SK-N-SH (cell line): ENCODE data around the gene SLC1A2. TPM values are rescaled to one million over a fixed set of nuclear protein-coding genes. Genes with fewer than 3 reads are reported as not detected.
A peak's percentile ranks its signal among the peaks of the same experiment; 100 is the strongest.

Experiments
- CTCF ChIA-PET: fragments of 300-600, 350-600 bp; formaldehyde crosslinking; extraction: SDS; loops from one replicate; lab custom pipeline; 2021; lab: Yijun Ruan, JAX
- POLR2A ChIA-PET: fragments of 350-600 bp; sonication (Branson Sonifier 250); formaldehyde crosslinking; extraction: SDS; loops from one replicate; lab custom pipeline; 2020; ENCODE audit warnings: antibody characterized with exemption, inconsistent platforms; lab: Yijun Ruan, JAX
- DNase-seq: peaks from one replicate; pipeline ENCODE4 v3.0.0; 2012
- H2AFZ ChIP-seq: fragments of 200-600 bp; sonication (generic); 2 replicates; pipeline ENCODE4 v1.8.1; 2016; ENCODE audit warnings: antibody characterized with exemption, mild to moderate bottlenecking, low read depth
- H3F3A ChIP-seq: fragments of 200-600 bp; sonication (generic); replicated peaks from 2 replicates; pipeline ENCODE3; 2016; ENCODE audit warnings: antibody characterized with exemption, mild to moderate bottlenecking; ENCODE audit not compliant: insufficient read depth
- H3K27ac ChIP-seq, 2 experiments: fragments of 200-500 bp in 1 of 2; fragments of 200-600 bp in 1 of 2; sonication (Bioruptor generic) in 1 of 2; sonication (generic), shearing (Covaris generic) in 1 of 2; 2 replicates each; pipeline versions ENCODE4 v1.5.1 to v1.6.1; 2014 to 2016; ENCODE audit warnings: low read depth in 2 of 2, inconsistent platforms in 1 of 2, low read length in 1 of 2, mild to moderate bottlenecking in 1 of 2, mixed read lengths in 1 of 2
- H3K27me3 ChIP-seq: fragments of 200-600 bp; sonication (generic), shearing (Covaris generic); 2 replicates; pipeline ENCODE4 v1.6.1; 2016; ENCODE audit warnings: mixed run types; ENCODE audit not compliant: insufficient read depth
- H3K36me3 ChIP-seq, 2 experiments: fragments of 200-500 bp in 1 of 2; fragments of 200-600 bp in 1 of 2; sonication (Bioruptor generic) in 1 of 2; sonication (generic) in 1 of 2; replicated peaks in 1 of 2; 2 replicates each; pipeline versions ENCODE3 to v1.5.1; 2014 to 2016; ENCODE audit warnings: low read length in 1 of 2, mild to moderate bottlenecking in 1 of 2; ENCODE audit not compliant: insufficient read depth in 2 of 2, control insufficient read depth in 1 of 2
- H3K4me1 ChIP-seq, 2 experiments: fragments of 200-500 bp in 1 of 2; fragments of 200-600 bp in 1 of 2; sonication (Bioruptor generic) in 1 of 2; sonication (generic), shearing (Covaris generic) in 1 of 2; 2 replicates each; pipeline versions ENCODE4 v1.5.1 to v1.6.1; 2014 to 2016; ENCODE audit warnings: low read depth in 1 of 2, low read length in 1 of 2, mixed run types in 1 of 2; ENCODE audit not compliant: insufficient read depth in 2 of 2, control insufficient read depth in 1 of 2
- H3K4me2 ChIP-seq: fragments of 200-600 bp; sonication (generic), shearing (Covaris generic); 2 replicates; pipeline ENCODE4 v1.6.1; 2017; ENCODE audit warnings: mixed run types
- H3K4me3 ChIP-seq, 2 experiments: fragments of 200-500 bp in 1 of 2; fragments of 200-600 bp in 1 of 2; sonication (Bioruptor generic) in 1 of 2; sonication (generic), shearing (Covaris generic) in 1 of 2; 2 replicates each; pipeline versions ENCODE4 v1.5.1 to v1.8.1; 2014 to 2016; ENCODE audit warnings: low read depth in 2 of 2, inconsistent platforms in 1 of 2, low read length in 1 of 2, mild to moderate bottlenecking in 1 of 2, mixed read lengths in 1 of 2, moderate library complexity in 1 of 2
- H3K79me2 ChIP-seq: fragments of 200-600 bp; sonication (generic); 2 replicates; pipeline ENCODE4 v1.8.1; 2017; ENCODE audit warnings: mild to moderate bottlenecking; ENCODE audit not compliant: insufficient read depth
- H3K9ac ChIP-seq: fragments of 200-600 bp; sonication (generic); 2 replicates; pipeline ENCODE4 v1.6.1; 2017; ENCODE audit warnings: mixed run types
- H3K9me2 ChIP-seq: fragments of 200-600 bp; sonication (generic); 2 replicates; pipeline ENCODE4 v1.6.1; 2017; ENCODE audit warnings: mixed run types
- H3K9me3 ChIP-seq: fragments of 200-600 bp; sonication (generic); 2 replicates; pipeline ENCODE4 v1.6.1; 2017; ENCODE audit warnings: mixed run types, mild to moderate bottlenecking, moderate library complexity
- H4K20me1 ChIP-seq: fragments of 200-600 bp; sonication (generic); 2 replicates; pipeline ENCODE4 v1.6.1; 2017; ENCODE audit warnings: mild to moderate bottlenecking, mixed run types; ENCODE audit not compliant: insufficient read depth
- CHD2 ChIP-seq: fragments of 150-350 bp; IDR thresholded peaks from 2 replicates; pipeline ENCODE4 v1.6.1; 2018; ENCODE audit warnings: low read length; ENCODE audit not compliant: partially characterized antibody
- ELF1 ChIP-seq: IDR thresholded peaks from 2 replicates; pipeline ENCODE4 v1.4.0; 2012
- EP300 ChIP-seq, 2 experiments: IDR thresholded peaks; 2 replicates each; pipeline versions ENCODE4 v1.4.0 to v1.6.1; 2012; ENCODE audit warnings: borderline replicate concordance in 1 of 2, low read depth in 1 of 2, low read length in 1 of 2
- FOSL2 ChIP-seq: IDR thresholded peaks from 2 replicates; pipeline ENCODE4 v1.4.0; 2012; ENCODE audit warnings: low read depth, mild to moderate bottlenecking, moderate library complexity, borderline replicate concordance
- JUND ChIP-seq: IDR thresholded peaks from 2 replicates; pipeline ENCODE4 v1.4.0; 2012
- MXI1 ChIP-seq: IDR thresholded peaks from 2 replicates; pipeline ENCODE4 v1.6.1; 2012; ENCODE audit warnings: mild to moderate bottlenecking, low read depth, low read length, improper control_type of control experiment
- NRF1 ChIP-seq: IDR thresholded peaks from 2 replicates; pipeline ENCODE4 v1.6.1; 2012; ENCODE audit warnings: low read depth, mild to moderate bottlenecking, low read length
- POLR2AphosphoS5 ChIP-seq: IDR thresholded peaks from 2 replicates; pipeline ENCODE4 v1.6.1; 2012; ENCODE audit warnings: low read depth, low read length
- RAD21 ChIP-seq: IDR thresholded peaks from 2 replicates; pipeline ENCODE4 v1.6.1; 2012; ENCODE audit warnings: mild to moderate bottlenecking, low read length
- RCOR1 ChIP-seq: fragments of 150-350 bp; IDR thresholded peaks from 2 replicates; pipeline ENCODE4 v1.6.1; 2017; ENCODE audit warnings: antibody characterized with exemption, low read length
- RXRA ChIP-seq: IDR thresholded peaks from 2 replicates; pipeline ENCODE4 v1.4.0; 2012; ENCODE audit warnings: low read depth, mild to moderate bottlenecking, borderline replicate concordance
- SMC3 ChIP-seq: IDR thresholded peaks from 2 replicates; pipeline ENCODE4 v1.6.1; 2012; ENCODE audit warnings: low read depth, low read length, improper control_type of control experiment
- TAF1 ChIP-seq: IDR thresholded peaks from 2 replicates; pipeline ENCODE4 v1.6.1; 2012; ENCODE audit warnings: low read depth, mild to moderate bottlenecking, low read length, moderate library complexity, borderline replicate concordance
- TCF12 ChIP-seq: IDR thresholded peaks from 2 replicates; pipeline ENCODE4 v1.4.0; 2012
- TEAD4 ChIP-seq: IDR thresholded peaks from 2 replicates; pipeline ENCODE4 v1.4.0; 2012; ENCODE audit warnings: mild to moderate bottlenecking, borderline replicate concordance; ENCODE audit not compliant: insufficient read depth
- YY1 ChIP-seq: IDR thresholded peaks from 2 replicates; pipeline ENCODE4 v1.4.0; 2012; ENCODE audit warnings: low read depth, mild to moderate bottlenecking
- WGBS: methylation state at CpG from one replicate; pipeline ENCODE4 v1.1.6; 2017; ENCODE audit warnings: low lambda C conversion rate; 5-methylcytosine and 5-hydroxymethylcytosine counted together
- polyA plus RNA-seq, 3 experiments: library from polyadenylated mRNA; depleted of rRNA; stranded (reverse); fragments of >200 nt; gene quantifications; 2 replicates each; pipeline ENCODE4 v1.2.3, GENCODE V29; 2012
- TF ChIP-seq, protein P1 (sequence below): fragments of 200-600 bp; sonication (generic); IDR thresholded peaks from 2 replicates; pipeline ENCODE4 v1.6.1; 2017; ENCODE audit warnings: antibody characterized with exemption, mild to moderate bottlenecking, moderate library complexity
- TF ChIP-seq, protein P2 (sequence below): IDR thresholded peaks from 2 replicates; pipeline ENCODE4 v1.4.0; 2012; ENCODE audit warnings: low read depth, borderline replicate concordance

Gene SLC1A2
- polyA plus RNA-seq, 1 of the 3 experiments (the other 2 are of a cell fraction), result under 0.01 TPM

DNA sequence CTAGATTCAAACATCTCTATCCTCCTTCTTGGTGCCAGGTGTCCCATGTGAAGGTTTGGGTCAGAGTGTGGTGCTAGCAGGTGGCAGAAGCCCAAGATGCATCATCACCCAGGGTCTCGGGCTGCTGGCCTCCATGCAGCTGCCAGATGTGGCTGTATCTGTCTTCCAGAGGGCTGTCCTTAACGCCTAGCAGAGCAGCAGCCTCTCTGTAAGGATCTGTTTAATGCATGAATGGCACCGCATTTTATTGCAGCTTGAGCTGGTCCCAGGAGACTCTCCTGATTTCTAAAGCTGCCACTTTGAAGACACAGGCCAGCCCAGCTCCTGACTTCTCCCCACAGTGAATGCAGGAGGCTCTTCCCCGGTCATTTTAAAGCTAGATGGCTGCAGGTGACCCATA, 26.3 kb downstream of the SLC1A2 start:
- H3K4me2 ChIP-seq, result no peak overlapping the region
- no peak overlapping the region for H2AFZ ChIP-seq
- H3K4me3 ChIP-seq, result no peak overlapping the region
- CTCF ChIA-PET, result interaction anchor here (0.6 to 10.6 kb wide), 20 partner anchors 11 to 878 kb away, joined by 3 to 92 read pairs (median 6); no protein-coding TSS in a partner anchor
- H4K20me1 ChIP-seq, result no peaks in the 10 kb centered on the region
- no peaks in the 10 kb centered on the region for H3K79me2 ChIP-seq
- no peaks in the 10 kb centered on the region for H3K9me3 ChIP-seq
- POLR2A ChIA-PET, result no interaction called here
- H3K9ac ChIP-seq, result no peak overlapping the region
- peaks cover 5 to 28% of the 10 kb centered on the region in 2 experiments; a peak in 2 of 4 replicates for H3K4me1 ChIP-seq
- H3K27me3 ChIP-seq, result no peaks in the 10 kb centered on the region
- no peak for TF ChIP-seq RCOR1
- no peak for TF ChIP-seq JUND
- 56% methylated on average over 2 of the region's 4 CpGs for WGBS
- H3K36me3 ChIP-seq, result no peaks in the 10 kb centered on the region
- H3K9me2 ChIP-seq, result no peaks in the 10 kb centered on the region
- peak; percentile 42 for DNase-seq
- no peak overlapping the region for H3K27ac ChIP-seq
- no peaks in the 10 kb centered on the region for H3F3A ChIP-seq

DNA sequence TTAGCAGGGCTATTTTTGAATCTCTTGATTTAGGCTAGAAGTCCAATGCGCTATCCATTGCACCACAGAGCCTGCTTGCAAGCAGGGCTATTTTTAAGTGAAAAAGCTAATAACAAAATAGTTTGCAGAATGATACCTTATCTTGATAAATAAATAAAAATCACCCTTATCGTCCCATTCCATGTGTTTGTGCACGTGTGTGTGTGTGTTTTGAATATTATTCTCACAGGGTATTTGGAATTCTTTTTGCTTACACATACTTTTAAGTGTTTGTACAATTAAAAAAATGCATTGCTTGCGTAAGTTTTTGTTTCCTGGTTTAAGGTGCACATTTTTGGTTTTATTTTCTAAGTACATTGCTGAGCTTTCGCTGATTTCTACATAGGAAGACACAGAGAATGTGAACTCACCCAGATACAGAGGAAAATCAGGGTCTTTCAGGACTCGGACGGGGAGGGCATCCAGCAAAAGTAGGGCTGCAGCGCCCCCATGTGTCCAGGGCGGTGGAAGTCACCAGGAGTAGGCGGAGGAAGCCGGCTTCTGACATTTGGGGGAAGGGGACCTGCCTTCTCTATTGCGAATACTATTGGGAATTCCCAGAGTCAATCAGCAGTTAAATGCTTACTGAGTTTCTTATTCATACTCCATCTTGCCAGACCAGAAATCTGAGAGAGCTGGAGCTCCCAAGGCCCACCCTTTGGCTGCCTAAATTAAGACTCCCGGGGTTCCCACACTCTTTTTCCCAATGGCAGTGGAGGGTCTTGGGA, 27.3 kb downstream of the SLC1A2 start:
- no peaks in the 10 kb centered on the region for H3K9me3 ChIP-seq
- H3K9me2 ChIP-seq, result no peaks in the 10 kb centered on the region
- H3F3A ChIP-seq, result no peaks in the 10 kb centered on the region
- no peaks in the 10 kb centered on the region for H3K79me2 ChIP-seq
- TF ChIP-seq POLR2AphosphoS5 (no peak), ELF1 (no peak), TAF1 (no peak), RXRA (no peak), SMC3 (peak; percentile 98), NRF1 (peak; percentile 13; the same call in 1 of the 2 replicates), CHD2 (peak; percentile 42), MXI1 (no peak), TCF12 (no peak), TEAD4 (no peak), RAD21 (peak; percentile 99), FOSL2 (no peak), EP300 (IDR thresholded peaks at IDR 0.05; ENCODE audit: borderline replicate concordance in 1 of 2, low read depth in 1 of 2, low read length in 1 of 2) (no peak), YY1 (no peak)
- TF ChIP-seq, protein P1, sequence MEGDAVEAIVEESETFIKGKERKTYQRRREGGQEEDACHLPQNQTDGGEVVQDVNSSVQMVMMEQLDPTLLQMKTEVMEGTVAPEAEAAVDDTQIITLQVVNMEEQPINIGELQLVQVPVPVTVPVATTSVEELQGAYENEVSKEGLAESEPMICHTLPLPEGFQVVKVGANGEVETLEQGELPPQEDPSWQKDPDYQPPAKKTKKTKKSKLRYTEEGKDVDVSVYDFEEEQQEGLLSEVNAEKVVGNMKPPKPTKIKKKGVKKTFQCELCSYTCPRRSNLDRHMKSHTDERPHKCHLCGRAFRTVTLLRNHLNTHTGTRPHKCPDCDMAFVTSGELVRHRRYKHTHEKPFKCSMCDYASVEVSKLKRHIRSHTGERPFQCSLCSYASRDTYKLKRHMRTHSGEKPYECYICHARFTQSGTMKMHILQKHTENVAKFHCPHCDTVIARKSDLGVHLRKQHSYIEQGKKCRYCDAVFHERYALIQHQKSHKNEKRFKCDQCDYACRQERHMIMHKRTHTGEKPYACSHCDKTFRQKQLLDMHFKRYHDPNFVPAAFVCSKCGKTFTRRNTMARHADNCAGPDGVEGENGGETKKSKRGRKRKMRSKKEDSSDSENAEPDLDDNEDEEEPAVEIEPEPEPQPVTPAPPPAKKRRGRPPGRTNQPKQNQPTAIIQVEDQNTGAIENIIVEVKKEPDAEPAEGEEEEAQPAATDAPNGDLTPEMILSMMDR, result peak; percentile 98
- TF ChIP-seq, protein P2, sequence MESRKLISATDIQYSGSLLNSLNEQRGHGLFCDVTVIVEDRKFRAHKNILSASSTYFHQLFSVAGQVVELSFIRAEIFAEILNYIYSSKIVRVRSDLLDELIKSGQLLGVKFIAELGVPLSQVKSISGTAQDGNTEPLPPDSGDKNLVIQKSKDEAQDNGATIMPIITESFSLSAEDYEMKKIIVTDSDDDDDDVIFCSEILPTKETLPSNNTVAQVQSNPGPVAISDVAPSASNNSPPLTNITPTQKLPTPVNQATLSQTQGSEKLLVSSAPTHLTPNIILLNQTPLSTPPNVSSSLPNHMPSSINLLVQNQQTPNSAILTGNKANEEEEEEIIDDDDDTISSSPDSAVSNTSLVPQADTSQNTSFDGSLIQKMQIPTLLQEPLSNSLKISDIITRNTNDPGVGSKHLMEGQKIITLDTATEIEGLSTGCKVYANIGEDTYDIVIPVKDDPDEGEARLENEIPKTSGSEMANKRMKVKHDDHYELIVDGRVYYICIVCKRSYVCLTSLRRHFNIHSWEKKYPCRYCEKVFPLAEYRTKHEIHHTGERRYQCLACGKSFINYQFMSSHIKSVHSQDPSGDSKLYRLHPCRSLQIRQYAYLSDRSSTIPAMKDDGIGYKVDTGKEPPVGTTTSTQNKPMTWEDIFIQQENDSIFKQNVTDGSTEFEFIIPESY, result no peak
- H2AFZ ChIP-seq, result peak overlapping the region; percentile 33; the same call in 1 of the 2 replicates
- no peaks in the 10 kb centered on the region for H4K20me1 ChIP-seq
- H3K4me1 ChIP-seq, result peaks cover 5 to 28% of the 10 kb centered on the region in 2 experiments; a peak in 2 of 4 replicates
- H3K4me2 ChIP-seq, result no peak overlapping the region
- no peak overlapping the region for H3K9ac ChIP-seq
- H3K4me3 ChIP-seq, result peak overlapping the region in 1 of 2 experiments; percentile 10; a peak in 1 of 4 replicates
- WGBS, result 32% methylated on average over 13 of the region's 13 CpGs
- peak; percentile 84 for DNase-seq
- POLR2A ChIA-PET, result no interaction called here
- H3K27ac ChIP-seq, result no peak overlapping the region
- no peaks in the 10 kb centered on the region for H3K36me3 ChIP-seq
- H3K27me3 ChIP-seq, result no peaks in the 10 kb centered on the region
- CTCF ChIA-PET, result interaction anchor here (0.6 to 10.6 kb wide), 79 partner anchors 9 to 1242 kb away, joined by 3 to 92 read pairs (median 4); partner anchors contain the start of genes CD44 and ELF5
